Measurements from ENCODE around the gene C2CD4C. TPM values are rescaled to one million over a fixed set of nuclear protein-coding genes. Genes with fewer than 3 reads are reported as not detected.
"Not testable (repeated sequence)": the region's sequence is repeated elsewhere in the genome, so short reads cannot be mapped to it uniquely, and the experiment has no call there.

The C2CD4C gene
- total and polyA plus RNA-seq, 4 donors, result 0.88 to 1.4 (median 1.2) TPM

- peaks cover 0 to 6% (median 4%) of the 10 kb centered on the region in 5 donors for H3K4me1 ChIP-seq (ENCODE audit: control insufficient read depth in 5 of 5, insufficient read depth in 5 of 5, low read length in 5 of 5)
- ATAC-seq (ENCODE audit: insufficient read depth, low FRiP score) (no peak), DNase-seq (no peak)
- WGBS, 2 donors, result 58 to 63% methylated on average over 13 of the region's 13 CpGs
- H3K36me3 ChIP-seq (ENCODE audit: control insufficient read depth in 4 of 4, insufficient read depth in 4 of 4, low read length in 4 of 4), result no peaks in the 10 kb centered on the region
- H3K27ac ChIP-seq (ENCODE audit: low read depth in 1 of 2, low read length in 1 of 2), result no peak overlapping the region
- TF ChIP-seq, protein P1, sequence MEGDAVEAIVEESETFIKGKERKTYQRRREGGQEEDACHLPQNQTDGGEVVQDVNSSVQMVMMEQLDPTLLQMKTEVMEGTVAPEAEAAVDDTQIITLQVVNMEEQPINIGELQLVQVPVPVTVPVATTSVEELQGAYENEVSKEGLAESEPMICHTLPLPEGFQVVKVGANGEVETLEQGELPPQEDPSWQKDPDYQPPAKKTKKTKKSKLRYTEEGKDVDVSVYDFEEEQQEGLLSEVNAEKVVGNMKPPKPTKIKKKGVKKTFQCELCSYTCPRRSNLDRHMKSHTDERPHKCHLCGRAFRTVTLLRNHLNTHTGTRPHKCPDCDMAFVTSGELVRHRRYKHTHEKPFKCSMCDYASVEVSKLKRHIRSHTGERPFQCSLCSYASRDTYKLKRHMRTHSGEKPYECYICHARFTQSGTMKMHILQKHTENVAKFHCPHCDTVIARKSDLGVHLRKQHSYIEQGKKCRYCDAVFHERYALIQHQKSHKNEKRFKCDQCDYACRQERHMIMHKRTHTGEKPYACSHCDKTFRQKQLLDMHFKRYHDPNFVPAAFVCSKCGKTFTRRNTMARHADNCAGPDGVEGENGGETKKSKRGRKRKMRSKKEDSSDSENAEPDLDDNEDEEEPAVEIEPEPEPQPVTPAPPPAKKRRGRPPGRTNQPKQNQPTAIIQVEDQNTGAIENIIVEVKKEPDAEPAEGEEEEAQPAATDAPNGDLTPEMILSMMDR (IDR thresholded peaks at IDR 0.05; ENCODE audit: control extremely low read depth, extremely low read depth), result no peak
- peaks cover 0 to 6% (median 0%) of the 10 kb centered on the region in 4 donors for H3K9me3 ChIP-seq (ENCODE audit: control insufficient read depth in 4 of 4, insufficient read depth in 3 of 4, low read length in 3 of 4)
- H3K27me3 ChIP-seq (ENCODE audit: control insufficient read depth in 3 of 3, insufficient read depth in 3 of 3, low read length in 2 of 3), result peaks cover 11 to 16% (median 11%) of the 10 kb centered on the region in 3 donors
- H3K4me3 ChIP-seq, result no peak overlapping the region
- no peak overlapping the region for H3K9ac ChIP-seq (ENCODE audit: insufficient read depth in 1 of 2, low read length in 2 of 2)
Observed at GRCh38 chr19:411723-412355, 2.9 kb upstream of the C2CD4C start.

DNA sequence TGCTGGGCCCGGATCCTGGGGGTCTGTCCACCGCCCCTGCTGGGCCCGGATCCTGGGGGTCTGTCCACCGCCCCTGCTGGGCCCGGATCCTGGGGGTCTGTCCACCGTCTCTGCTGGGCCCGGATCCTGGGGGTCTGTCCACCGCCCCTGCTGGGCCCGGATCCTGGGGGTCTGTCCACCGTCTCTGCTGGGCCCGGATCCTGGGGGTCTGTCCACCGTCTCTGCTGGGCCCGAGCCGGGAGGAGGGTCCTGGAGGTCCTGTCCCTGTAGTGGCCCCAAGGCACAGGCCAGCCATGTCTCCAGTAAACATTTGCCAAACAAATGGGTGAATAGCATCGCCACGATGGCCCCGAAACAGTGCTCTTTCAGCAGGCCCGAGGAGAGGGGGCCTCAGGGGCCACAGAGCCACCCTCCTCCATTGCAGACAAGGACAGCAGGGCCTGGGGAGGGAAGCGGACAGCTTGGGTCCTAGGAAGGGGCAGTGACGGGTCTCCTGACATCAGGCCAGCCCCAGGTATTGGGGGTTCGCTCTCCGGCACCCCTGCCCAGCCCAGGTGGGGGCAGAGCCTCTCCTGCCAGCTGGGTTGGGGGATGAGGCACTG lies 2.3 kb upstream of the C2CD4C start:
- H3K4me3 ChIP-seq; ATAC-seq (ENCODE audit: insufficient read depth, low FRiP score); H3K9ac ChIP-seq (ENCODE audit: insufficient read depth in 1 of 2, low read length in 2 of 2); H3K36me3 ChIP-seq (ENCODE audit: control insufficient read depth in 4 of 4, insufficient read depth in 4 of 4, low read length in 4 of 4); DNase-seq; H3K9me3 ChIP-seq (ENCODE audit: control insufficient read depth in 4 of 4, insufficient read depth in 3 of 4, low read length in 3 of 4); H3K27ac ChIP-seq (ENCODE audit: low read depth in 1 of 2, low read length in 1 of 2); H3K4me1 ChIP-seq (ENCODE audit: control insufficient read depth in 5 of 5, insufficient read depth in 5 of 5, low read length in 5 of 5): not testable (repeated sequence)
- 92 to 93% methylated on average over 17 to 22 of the region's 22 CpGs for WGBS, 2 donors
- peaks cover 11 to 18% (median 11%) of the 10 kb centered on the region in 3 donors for H3K27me3 ChIP-seq (ENCODE audit: control insufficient read depth in 3 of 3, insufficient read depth in 3 of 3, low read length in 2 of 3)

GRCh38 chr19:410243-410781 lies 1.4 kb upstream of the C2CD4C start:
- no peak for ATAC-seq (ENCODE audit: insufficient read depth, low FRiP score)
- H3K36me3 ChIP-seq (ENCODE audit: control insufficient read depth in 4 of 4, insufficient read depth in 4 of 4, low read length in 4 of 4), result no peaks in the 10 kb centered on the region
- peaks cover 0 to 6% (median 4%) of the 10 kb centered on the region in 5 donors for H3K4me1 ChIP-seq (ENCODE audit: control insufficient read depth in 5 of 5, insufficient read depth in 5 of 5, low read length in 5 of 5)
- TF ChIP-seq, protein P1 (IDR thresholded peaks at IDR 0.05; ENCODE audit: control extremely low read depth, extremely low read depth), result no peak
- H3K27ac ChIP-seq (ENCODE audit: low read depth in 1 of 2, low read length in 1 of 2), result no peak overlapping the region
- no peak for DNase-seq
- no peak overlapping the region for H3K9ac ChIP-seq (ENCODE audit: insufficient read depth in 1 of 2, low read length in 2 of 2)
- peaks cover 0 to 6% (median 0%) of the 10 kb centered on the region in 4 donors for H3K9me3 ChIP-seq (ENCODE audit: control insufficient read depth in 4 of 4, insufficient read depth in 3 of 4, low read length in 3 of 4)
- 68 to 76% methylated on average over 20 to 21 of the region's 21 CpGs for WGBS, 2 donors
- no peak overlapping the region for H3K4me3 ChIP-seq
- H3K27me3 ChIP-seq (ENCODE audit: control insufficient read depth in 3 of 3, insufficient read depth in 3 of 3, low read length in 2 of 3), result peaks cover 11 to 18% (median 13%) of the 10 kb centered on the region in 3 donors

- H3K36me3 ChIP-seq (ENCODE audit: control insufficient read depth in 4 of 4, insufficient read depth in 4 of 4, low read length in 4 of 4), result no peaks in the 10 kb centered on the region
- peaks cover 0 to 6% (median 4%) of the 10 kb centered on the region in 5 donors for H3K4me1 ChIP-seq (ENCODE audit: control insufficient read depth in 5 of 5, insufficient read depth in 5 of 5, low read length in 5 of 5)
- WGBS, 2 donors, result 3 to 11% methylated on average over 20 to 23 of the region's 23 CpGs
- peaks cover 0 to 6% (median 0%) of the 10 kb centered on the region in 4 donors for H3K9me3 ChIP-seq (ENCODE audit: control insufficient read depth in 4 of 4, insufficient read depth in 3 of 4, low read length in 3 of 4)
- H3K9ac ChIP-seq (ENCODE audit: insufficient read depth in 1 of 2, low read length in 2 of 2), result no peak overlapping the region
- no peak overlapping the region for H3K4me3 ChIP-seq
- TF ChIP-seq, protein P1 (IDR thresholded peaks at IDR 0.05; ENCODE audit: control extremely low read depth, extremely low read depth), result no peak
- peaks cover 11 to 18% (median 13%) of the 10 kb centered on the region in 3 donors for H3K27me3 ChIP-seq (ENCODE audit: control insufficient read depth in 3 of 3, insufficient read depth in 3 of 3, low read length in 2 of 3)
- no peak overlapping the region for H3K27ac ChIP-seq (ENCODE audit: low read depth in 1 of 2, low read length in 1 of 2)
- DNase-seq, result peak; percentile 9 to 23 (median 22)
- ATAC-seq (ENCODE audit: insufficient read depth, low FRiP score), result no peak
Observed at GRCh38 chr19:409516-410242, 732 bp upstream of the C2CD4C start.

Measured in lung (tissue), 12 donors.